ENCODE measurements around the gene RNH1.

The RNH1 gene

GRCh38 chr11:490186-490929 is 16.7 kb downstream of the RNH1 start:
- DNase-seq (ENCODE audit: low read depth): no peak
- no peak for TF ChIP-seq CTCF (IDR thresholded peaks at IDR 0.05; ENCODE audit: insufficient read depth, low read depth, low read length, missing control alignments)
- H3K4me3 ChIP-seq (ENCODE audit: low read depth, low read length): no peak overlapping the region

- no peak overlapping the region for H3K4me3 ChIP-seq (ENCODE audit: low read depth, low read length)
- no peak for TF ChIP-seq CTCF (IDR thresholded peaks at IDR 0.05; ENCODE audit: insufficient read depth, low read depth, low read length, missing control alignments)
- DNase-seq (ENCODE audit: low read depth): no peak
Measured at GRCh38 chr11:489610-490185, 17.3 kb downstream of the RNH1 start.

GRCh38 chr11:488992-489391 is 18.1 kb downstream of the RNH1 start:
- DNase-seq (ENCODE audit: low read depth): no peak
- H3K4me3 ChIP-seq (ENCODE audit: low read depth, low read length): no peak overlapping the region
- TF ChIP-seq CTCF (IDR thresholded peaks at IDR 0.05; ENCODE audit: insufficient read depth, low read depth, low read length, missing control alignments): no peak

- no peak for TF ChIP-seq CTCF (IDR thresholded peaks at IDR 0.05; ENCODE audit: insufficient read depth, low read depth, low read length, missing control alignments)
- DNase-seq (ENCODE audit: low read depth): no peak
- no peak overlapping the region for H3K4me3 ChIP-seq (ENCODE audit: low read depth, low read length)
Measured at GRCh38 chr11:488579-488978, 18.5 kb downstream of the RNH1 start.

GRCh38 chr11:488062-488461 is 19.0 kb downstream of the RNH1 start:
- TF ChIP-seq CTCF (IDR thresholded peaks at IDR 0.05; ENCODE audit: insufficient read depth, low read depth, low read length, missing control alignments): no peak
- no peak for DNase-seq (ENCODE audit: low read depth)
- no peak overlapping the region for H3K4me3 ChIP-seq (ENCODE audit: low read depth, low read length)

- no peak for TF ChIP-seq CTCF (IDR thresholded peaks at IDR 0.05; ENCODE audit: insufficient read depth, low read depth, low read length, missing control alignments)
- no peak overlapping the region for H3K4me3 ChIP-seq (ENCODE audit: low read depth, low read length)
- no peak for DNase-seq (ENCODE audit: low read depth)
Measured at GRCh38 chr11:487571-488021, 19.4 kb downstream of the RNH1 start.

All from GM12865 (cell line).